ENCODE measurements around the gene TYMP.
"Not testable (repeated sequence)": the region's sequence is repeated elsewhere in the genome, so short reads cannot be mapped to it uniquely, and the experiment has no call there.

Gene TYMP

DNA sequence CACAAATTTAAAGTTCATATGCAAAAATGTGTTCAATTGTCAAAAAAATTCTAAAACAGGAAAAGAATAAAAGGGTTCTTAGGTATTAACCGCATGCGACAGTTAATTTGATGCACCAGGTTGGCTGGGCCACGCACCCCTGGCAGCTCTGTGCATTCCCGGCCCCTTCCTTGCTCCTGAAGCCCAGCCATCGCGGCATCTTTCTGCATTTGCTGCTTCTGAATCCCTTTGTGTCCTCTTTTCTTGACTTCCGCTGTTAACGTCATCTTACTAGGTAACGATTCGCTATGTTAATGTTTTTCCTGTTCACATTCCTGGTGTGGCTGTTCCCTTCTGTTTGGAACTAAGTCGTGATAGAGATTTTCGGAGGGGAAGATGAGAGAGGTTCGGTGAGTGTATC lies 8.0 kb upstream of the TYMP start:
- no peak for DNase-seq

DNA sequence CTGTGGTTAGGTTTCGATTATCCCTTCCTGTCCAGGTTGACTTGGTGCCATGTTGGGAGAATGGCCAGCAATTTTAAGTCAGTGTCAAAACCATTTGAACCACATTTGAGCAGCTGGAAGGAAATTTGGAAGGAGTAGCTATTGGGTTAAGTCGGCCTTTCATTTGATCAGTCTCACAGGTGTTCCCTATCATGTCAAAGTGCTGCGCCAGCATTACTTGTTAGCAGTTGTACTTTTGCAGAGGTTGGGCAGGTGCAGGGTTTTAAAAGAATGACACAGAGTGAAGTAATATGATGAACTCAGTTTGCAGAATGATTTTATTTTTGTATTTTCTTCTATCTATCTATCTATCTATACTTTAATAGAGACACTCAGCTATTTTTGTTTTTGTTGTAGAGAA lies 6.4 kb upstream of the TYMP start:
- no peak for DNase-seq

DNA sequence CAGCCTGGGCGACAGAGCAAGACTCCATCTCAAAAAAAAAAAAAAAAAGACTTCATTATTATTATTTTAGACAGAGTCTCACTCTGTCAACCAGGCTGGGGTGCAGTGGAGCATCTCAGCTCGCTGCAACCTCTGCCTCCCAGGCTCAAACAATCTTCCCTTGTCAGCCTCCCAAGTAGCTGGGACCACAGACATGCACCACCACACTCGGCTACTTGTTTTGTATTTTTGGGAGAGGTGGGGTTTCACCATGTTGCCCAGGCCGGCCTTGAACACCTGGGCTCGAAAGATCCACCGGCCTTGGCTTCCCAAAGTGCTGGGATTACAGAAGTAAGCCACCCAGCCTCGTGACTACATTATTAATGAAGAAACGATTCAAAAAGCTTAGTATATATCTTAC lies 5.3 kb upstream of the TYMP start:
- DNase-seq, result no peak

DNA sequence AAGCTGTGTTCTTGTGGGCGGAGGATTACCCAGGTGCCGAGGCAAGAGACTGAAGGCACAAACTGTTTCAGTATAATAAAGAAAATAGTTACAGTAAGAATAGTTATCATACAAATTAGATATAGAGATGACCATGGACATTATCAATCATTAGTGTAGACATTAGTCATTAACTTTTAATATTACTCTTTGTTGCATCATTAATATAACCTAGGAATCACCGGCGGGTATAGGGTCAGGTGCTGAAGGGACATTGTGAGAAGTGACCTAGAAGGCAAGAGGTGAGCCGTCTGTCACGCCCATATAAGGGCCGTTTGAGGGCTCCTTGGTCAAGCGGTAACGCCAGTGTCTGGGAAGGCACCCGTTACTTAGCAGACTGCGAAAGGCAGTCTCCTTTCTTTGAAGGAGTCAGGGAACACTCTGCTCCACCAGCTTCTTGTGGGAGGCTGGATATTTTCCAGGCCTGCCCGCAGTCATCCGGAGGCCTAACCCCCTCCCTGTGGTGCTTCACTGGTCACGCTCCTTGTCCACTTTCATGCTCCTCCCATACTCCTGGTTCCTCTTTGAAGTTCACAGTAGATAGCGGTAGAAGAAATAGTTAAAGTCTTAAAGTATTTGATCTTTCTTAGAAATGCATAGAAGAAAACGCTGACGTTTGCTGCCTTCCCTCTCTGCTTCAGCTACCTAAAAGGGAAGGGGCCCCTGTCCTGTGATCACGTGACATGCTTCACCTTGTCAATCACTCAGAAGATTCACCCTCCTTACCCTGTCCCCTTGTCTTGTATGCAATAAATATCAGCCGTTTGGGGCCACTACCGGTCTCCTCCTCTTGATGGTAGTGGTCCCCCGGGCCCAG lies 4.3 kb upstream of the TYMP start:
- DNase-seq, result not testable (repeated sequence)

DNA sequence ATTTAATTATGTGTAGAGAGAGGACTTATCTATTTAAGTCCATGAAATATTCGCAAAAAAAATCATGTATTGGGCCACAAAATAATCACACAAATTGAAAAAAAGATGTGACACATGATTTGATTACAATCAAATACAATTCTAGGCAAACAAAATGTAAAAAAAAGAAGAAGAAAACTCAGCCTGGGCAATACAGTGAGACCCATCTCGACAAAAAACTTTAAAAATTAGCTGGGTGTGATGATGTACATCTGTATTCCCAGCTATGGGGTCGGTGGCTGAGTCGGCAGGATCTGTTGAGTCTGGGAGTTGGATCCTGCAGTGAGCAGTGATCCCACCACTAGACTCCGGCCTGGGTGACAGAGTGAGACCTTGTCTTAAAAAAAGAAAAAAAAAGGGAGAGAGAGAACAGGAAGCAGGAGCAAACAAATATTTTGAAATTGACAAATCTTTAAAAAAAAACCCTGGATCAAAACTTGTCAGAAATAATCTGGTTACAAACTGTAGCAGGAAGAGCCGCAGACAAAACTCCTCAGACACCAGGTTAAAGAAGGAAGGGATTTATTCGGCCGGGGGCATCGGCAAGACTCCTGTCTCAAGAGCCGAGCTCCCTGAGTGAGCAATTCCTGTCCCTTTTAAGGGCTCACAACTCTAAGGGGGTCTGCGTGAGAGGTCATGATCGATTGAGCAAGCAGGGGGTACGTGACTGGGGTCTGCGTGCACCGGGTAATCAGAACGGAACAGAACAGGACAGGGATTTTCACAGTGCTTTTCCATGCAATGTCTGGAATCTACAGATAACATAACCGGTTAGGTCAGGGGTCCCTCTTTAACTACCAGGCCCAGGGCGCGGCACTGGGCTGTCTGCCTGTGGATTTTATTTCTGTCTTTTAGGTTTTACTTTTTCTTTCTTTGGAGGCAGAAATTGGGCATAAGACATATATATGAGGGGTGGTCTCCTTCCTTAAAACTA lies 3.3 kb upstream of the TYMP start:
- DNase-seq, result no peak

GRCh38 chr22:50531962-50532674 lies 2.3 kb upstream of the TYMP start:
- DNase-seq, result no peak

- no peak for DNase-seq
Measured at GRCh38 chr22:50531546-50531961, 1.7 kb upstream of the TYMP start.

DNA sequence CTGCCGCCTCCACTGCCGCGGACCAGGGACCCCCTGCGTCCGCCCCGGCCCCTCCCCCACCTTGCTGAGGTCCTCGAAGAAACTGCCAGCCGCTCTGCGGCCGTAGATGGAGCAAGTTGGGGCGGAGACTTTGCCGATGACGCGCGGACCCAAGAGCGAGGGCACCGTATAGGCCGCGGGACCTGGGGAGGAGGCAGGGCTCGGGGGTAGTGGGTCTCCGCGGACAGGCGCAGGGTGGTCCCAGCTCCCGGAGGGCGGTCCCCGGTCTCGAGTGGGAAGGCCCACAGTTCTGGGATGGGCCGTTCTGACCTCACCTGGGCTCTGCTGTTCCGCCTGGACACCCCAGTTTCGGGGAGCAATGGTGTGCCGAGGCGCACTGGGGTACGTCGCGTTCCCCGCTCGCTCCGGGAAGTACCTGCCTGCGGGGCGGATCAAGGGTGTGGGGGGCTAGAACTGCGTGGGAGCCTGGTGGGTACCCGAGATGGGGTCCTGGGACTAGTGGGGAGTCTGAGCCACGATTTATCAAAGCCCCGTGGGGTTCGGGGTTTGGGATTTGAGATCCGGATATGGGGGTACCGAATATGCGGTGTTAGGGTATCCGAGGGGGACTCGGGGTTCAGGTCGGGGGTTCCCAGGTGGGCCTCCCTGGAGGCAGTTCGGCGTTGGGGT lies 1.2 kb upstream of the TYMP start:
- DNase-seq, result peak; percentile 42

DNA sequence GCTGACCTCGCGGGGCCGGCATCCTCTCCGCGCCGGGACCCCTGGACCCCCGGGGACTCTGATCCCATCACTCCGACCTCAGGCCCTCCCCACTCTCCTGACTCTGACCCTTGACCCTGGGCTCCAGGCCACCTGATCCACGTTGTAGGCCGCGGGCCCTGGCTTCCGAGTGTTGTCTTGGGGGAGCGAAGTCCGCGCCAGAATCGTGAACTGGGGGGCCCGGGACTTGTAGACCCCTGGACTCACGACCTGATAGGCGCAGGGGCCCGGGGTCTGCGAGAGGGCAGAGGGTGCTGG lies 716 bp upstream of the TYMP start:
- DNase-seq, result no peak

DNA sequence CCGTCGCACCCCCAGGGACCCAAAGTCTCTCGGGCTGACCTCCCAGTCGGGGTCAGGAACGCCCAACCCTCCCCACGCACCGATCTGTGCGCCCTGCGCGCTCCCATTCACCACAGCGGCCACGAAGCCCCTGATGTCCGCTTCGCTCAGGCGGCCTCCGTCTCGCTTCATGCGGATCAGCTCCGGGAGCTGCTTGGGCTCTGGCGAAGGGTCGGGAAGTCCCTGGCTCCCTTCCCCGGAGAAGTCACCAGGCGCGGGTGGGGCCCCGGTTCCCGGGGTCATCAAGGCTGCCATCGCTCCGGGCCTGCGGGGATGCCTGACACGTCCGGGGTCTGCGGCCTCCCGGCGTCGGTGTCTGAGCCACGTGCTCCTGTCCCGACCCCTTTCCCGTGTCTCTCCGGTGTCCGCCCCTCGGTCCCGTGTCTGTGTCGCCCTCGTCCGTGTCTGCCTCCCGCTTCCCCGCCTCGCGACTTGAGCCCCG lies 356 bp downstream of the TYMP start:
- no peak for DNase-seq

DNA sequence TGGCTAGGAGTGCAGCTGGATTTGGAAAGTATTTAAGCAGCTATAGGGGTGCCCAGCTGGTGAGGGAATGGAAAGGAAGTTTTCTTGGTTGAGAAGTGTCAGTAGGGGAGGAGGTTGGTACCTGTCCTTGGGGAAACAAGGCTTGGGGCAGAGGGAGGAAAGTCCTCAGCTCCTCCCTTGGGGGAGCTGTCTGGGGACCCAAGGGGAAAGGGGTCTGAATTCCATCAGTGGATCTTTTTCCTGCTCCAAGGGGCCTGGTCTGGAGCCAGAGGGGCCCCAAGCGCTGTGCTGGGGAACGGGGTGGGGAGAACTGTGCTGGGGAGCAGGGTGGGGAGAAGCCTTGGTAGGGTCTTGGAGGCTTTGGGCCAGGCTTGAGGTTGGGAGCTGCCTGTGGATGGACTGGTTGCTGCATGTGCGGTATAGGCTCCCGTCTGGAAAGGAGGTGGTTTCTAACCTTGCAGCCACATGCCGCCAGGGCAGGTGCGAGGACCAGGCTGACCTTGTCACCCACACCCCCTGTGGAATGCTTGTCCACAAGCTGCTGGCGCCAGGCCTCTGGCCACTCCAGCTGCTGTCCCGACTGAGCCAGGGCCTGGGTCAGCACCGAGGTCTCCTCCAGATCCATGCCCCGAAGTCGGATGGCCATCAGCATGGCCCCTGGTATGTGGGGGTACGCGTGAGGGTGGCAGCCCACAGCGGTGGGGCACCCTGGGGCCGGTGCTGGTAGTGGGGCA lies 963 bp downstream of the TYMP start:
- no peak for DNase-seq

GRCh38 chr22:50527921-50528681 lies 1.7 kb downstream of the TYMP start:
- no peak for DNase-seq

- DNase-seq, result no peak
Measured at GRCh38 chr22:50526834-50527801, 2.7 kb downstream of the TYMP start.

DNA sequence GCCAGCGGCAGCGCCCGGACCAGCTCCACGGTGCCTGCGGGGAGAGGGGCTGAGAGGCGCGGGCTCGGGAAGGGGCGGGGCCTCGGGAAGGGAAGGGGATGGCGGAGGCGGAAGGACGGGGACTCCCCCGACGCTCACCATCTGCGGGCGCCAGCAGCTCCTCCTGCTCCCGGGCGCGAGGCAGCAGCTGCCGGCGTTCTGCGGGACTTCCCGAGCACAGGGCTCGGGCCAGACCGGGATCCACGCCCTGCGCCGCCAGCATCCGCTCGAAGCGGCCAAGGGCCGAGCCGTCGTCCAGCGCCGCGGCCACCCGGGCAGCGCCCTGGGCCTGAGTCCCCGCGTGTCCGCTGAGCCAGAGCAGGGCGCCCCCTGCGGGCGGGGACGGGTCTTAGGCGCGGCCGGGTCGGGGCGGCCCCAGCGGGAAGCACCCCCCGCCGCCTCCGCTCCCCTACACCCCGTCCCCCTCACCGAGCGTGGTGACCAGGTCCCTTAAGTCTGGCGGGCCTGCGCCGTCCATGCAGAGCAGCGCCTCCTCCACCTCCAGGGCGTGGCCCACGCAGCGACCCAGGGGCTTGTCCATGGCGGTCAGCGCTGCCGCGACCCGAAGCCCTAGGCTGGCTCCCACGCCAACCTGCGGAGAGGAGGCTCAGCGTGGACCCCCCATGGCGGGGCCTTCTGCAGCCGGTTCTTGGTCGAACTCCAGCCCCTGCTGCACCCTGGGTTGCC lies 3.5 kb downstream of the TYMP start:
- peak; percentile 55 for DNase-seq

- DNase-seq, result no peak
Measured at GRCh38 chr22:50525858-50526107, 4.0 kb downstream of the TYMP start.

- DNase-seq, result peak; percentile 89
Measured at GRCh38 chr22:50525104-50525857, 4.5 kb downstream of the TYMP start, which contains the start of gene SCO2. TSS of gene SCO2 (minus strand) at chr22:50525598. CDS start at chr22:50524411, 1,187 bp downstream.

DNA sequence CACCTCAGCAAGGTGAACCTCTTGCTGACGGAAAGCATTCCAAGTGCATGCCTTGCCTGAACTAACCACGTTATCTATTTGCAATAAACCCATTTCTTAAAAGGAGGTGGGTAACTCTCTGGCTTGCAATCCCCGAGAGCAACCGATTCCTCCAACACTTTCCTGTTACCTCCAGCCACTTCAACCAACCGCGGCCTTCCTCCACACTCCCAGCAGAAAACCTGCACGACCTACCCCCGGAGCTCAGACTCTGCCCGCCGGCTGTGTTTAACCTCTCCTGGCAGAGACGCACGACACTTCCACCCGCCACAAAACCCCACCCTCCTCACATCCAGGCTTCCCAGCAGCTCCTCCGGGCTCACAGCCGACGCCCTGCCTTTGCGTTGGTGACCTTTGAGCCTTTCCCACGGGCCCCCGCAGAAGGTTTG lies 5.1 kb downstream of the TYMP start:
- DNase-seq, result no peak

Data from NCI-H510A (cell line).